Astrocyte (in vitro differentiated cells and primary cell): ENCODE data around the gene PIK3C2G.

Experiments used
- EZH2 ChIP-seq: IDR thresholded peaks from 2 replicates; pipeline ENCODE4 v1.6.1; 2012; ENCODE audit warnings: mild to moderate bottlenecking, low read length, inconsistent platforms; ENCODE audit not compliant: insufficient read depth
- TF ChIP-seq, protein P1 (sequence below): IDR thresholded peaks from 2 replicates; pipeline ENCODE4 v1.5.1; 2011; ENCODE audit warnings: low read depth, mild to moderate bottlenecking, inconsistent platforms, low read length, moderate library complexity; ENCODE audit not compliant: insufficient read depth

DNA sequence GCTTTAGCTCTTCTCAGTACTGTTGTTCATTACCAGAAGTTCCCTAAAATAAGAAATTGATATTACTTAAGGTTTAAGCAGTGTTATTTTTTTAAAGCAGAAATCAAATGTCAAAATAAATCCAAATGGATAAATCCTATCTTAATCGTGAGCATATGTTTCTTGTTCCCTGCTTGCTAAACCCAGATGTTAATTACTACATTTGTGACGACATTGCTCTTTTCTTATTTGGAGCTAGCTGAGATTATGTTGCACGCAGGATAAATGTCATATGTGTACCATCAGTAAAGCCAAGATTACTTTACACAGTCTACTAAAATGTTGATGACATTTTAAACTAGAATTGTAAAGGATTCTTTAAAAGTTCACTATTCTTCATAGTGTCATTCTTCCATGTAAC, 319.0 kb downstream of the PIK3C2G start:
- TF ChIP-seq, protein P1, sequence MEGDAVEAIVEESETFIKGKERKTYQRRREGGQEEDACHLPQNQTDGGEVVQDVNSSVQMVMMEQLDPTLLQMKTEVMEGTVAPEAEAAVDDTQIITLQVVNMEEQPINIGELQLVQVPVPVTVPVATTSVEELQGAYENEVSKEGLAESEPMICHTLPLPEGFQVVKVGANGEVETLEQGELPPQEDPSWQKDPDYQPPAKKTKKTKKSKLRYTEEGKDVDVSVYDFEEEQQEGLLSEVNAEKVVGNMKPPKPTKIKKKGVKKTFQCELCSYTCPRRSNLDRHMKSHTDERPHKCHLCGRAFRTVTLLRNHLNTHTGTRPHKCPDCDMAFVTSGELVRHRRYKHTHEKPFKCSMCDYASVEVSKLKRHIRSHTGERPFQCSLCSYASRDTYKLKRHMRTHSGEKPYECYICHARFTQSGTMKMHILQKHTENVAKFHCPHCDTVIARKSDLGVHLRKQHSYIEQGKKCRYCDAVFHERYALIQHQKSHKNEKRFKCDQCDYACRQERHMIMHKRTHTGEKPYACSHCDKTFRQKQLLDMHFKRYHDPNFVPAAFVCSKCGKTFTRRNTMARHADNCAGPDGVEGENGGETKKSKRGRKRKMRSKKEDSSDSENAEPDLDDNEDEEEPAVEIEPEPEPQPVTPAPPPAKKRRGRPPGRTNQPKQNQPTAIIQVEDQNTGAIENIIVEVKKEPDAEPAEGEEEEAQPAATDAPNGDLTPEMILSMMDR: no peak
- TF ChIP-seq EZH2: no peak
